Colonic mucosa (tissue), 4 donors: ENCODE measurements around the gene GASK1B. TPM values are rescaled to one million over a fixed set of nuclear protein-coding genes. Genes with fewer than 3 reads are reported as not detected.

Source experiments
- DNase-seq: peaks from one replicate; pipeline ENCODE4 v3.0.0-alpha.2; 2020
- H3K27ac ChIP-seq: fragments of 200-600 bp; one replicate; pipeline ENCODE4 v1.8.0; 2021
- H3K27me3 ChIP-seq: fragments of 200-600 bp; one replicate; pipeline ENCODE4 v1.8.0; 2021
- H3K36me3 ChIP-seq: fragments of 200-600 bp; one replicate; pipeline ENCODE4 v1.8.0; 2021
- H3K4me1 ChIP-seq: fragments of 200-600 bp; one replicate; pipeline ENCODE4 v1.8.0; 2021; ENCODE audit warnings: mild to moderate bottlenecking
- H3K4me3 ChIP-seq: fragments of 200-600 bp; one replicate; pipeline ENCODE4 v1.8.0; 2021
- H3K9ac ChIP-seq, 2 donors: one replicate each; pipeline ENCODE4 v1.7.0; 2013; ENCODE audit warnings: control low read depth in 2 of 2, low read depth in 2 of 2, low read length in 2 of 2
- H3K9me3 ChIP-seq: fragments of 200-600 bp; one replicate; pipeline ENCODE4 v1.8.0; 2021
- CTCF ChIP-seq: fragments of 200-600 bp; IDR thresholded peaks from one replicate; pipeline ENCODE4 v1.8.0; 2022; ENCODE audit warnings: antibody characterized with exemption, mild to moderate bottlenecking
- intact Hi-C: fragments of 100-400 bp; cut with DNase I; formaldehyde crosslinking; loops from one replicate; pipeline ENCODE4 v1.14.1; 2022
- total RNA-seq, 2 donors: library from RNA; stranded (reverse); fragmentation: NEBNext Ultra II Directional in 1 of 2; extraction: Animal tissue kit (Norgen Biotek cat#: 25700) in 1 of 2; gene quantifications; one replicate each; pipeline ENCODE4 v1.2.1, GENCODE V29; 2021
- donor health status: healthy.
- donor health status: DM: no; HTN: no; CAD: no.
- donor health status: DM: no; HTN: no; CAD: no.

GASK1B gene
- total RNA-seq, 2 donors from 2014 or later: 13.6 to 18.0 TPM

GRCh38 chr4:158182736-158183135, 9.9 kb upstream of the GASK1B start:
- Histone ChIP-seq H3K36me3 (no peaks in the 10 kb centered on the region), H3K4me1 (no peaks in the 10 kb centered on the region), H3K9ac (no peak overlapping the region), H3K27ac (no peak overlapping the region), H3K9me3 (no peaks in the 10 kb centered on the region), H3K27me3 (no peaks in the 10 kb centered on the region), H3K4me3 (no peak overlapping the region)
- no peak for DNase-seq
- TF ChIP-seq CTCF: no peak
- intact Hi-C loops: no loop called here

GRCh38 chr4:158181906-158182305, 9.1 kb upstream of the GASK1B start:
- Histone ChIP-seq H3K9ac (no peak overlapping the region), H3K27ac (no peak overlapping the region), H3K4me1 (no peaks in the 10 kb centered on the region), H3K36me3 (no peaks in the 10 kb centered on the region), H3K27me3 (no peaks in the 10 kb centered on the region), H3K9me3 (no peaks in the 10 kb centered on the region), H3K4me3 (no peak overlapping the region)
- DNase-seq: no peak
- TF ChIP-seq CTCF: no peak
- intact Hi-C loops: no loop called here

- Histone ChIP-seq H3K4me3 (no peak overlapping the region), H3K9ac (no peak overlapping the region), H3K9me3 (no peaks in the 10 kb centered on the region), H3K27ac (no peak overlapping the region), H3K27me3 (no peaks in the 10 kb centered on the region), H3K36me3 (no peaks in the 10 kb centered on the region), H3K4me1 (no peaks in the 10 kb centered on the region)
- no peak for DNase-seq
- no peak for TF ChIP-seq CTCF
- intact Hi-C loops: no loop called here
Observed at GRCh38 chr4:158179465-158179864, 6.6 kb upstream of the GASK1B start.

- Histone ChIP-seq H3K9me3 (no peaks in the 10 kb centered on the region), H3K36me3 (no peaks in the 10 kb centered on the region), H3K27me3 (no peaks in the 10 kb centered on the region), H3K4me3 (no peak overlapping the region), H3K4me1 (peaks cover 1% of the 10 kb centered on the region), H3K27ac (no peak overlapping the region), H3K9ac (no peak overlapping the region)
- no peak for DNase-seq
- intact Hi-C loops: no loop called here
- no peak for TF ChIP-seq CTCF
Observed at GRCh38 chr4:158176776-158177175, 4.0 kb upstream of the GASK1B start.

GRCh38 chr4:158176108-158176507, 3.3 kb upstream of the GASK1B start:
- H3K27me3 ChIP-seq: no peaks in the 10 kb centered on the region
- DNase-seq: peak; percentile 31
- intact Hi-C loops: no loop called here
- no peaks in the 10 kb centered on the region for H3K9me3 ChIP-seq
- no peak overlapping the region for H3K27ac ChIP-seq
- H3K9ac ChIP-seq: no peak overlapping the region
- peaks cover 4% of the 10 kb centered on the region for H3K4me1 ChIP-seq
- no peaks in the 10 kb centered on the region for H3K36me3 ChIP-seq
- H3K4me3 ChIP-seq: no peak overlapping the region
- TF ChIP-seq CTCF: no peak
